Measurements from ENCODE around the gene EPHB2.

The EPHB2 gene

GRCh38 chr1:22884806-22885530 is 174.3 kb downstream of the EPHB2 start:
- no peak for DNase-seq (ENCODE audit: low read depth)

DNA sequence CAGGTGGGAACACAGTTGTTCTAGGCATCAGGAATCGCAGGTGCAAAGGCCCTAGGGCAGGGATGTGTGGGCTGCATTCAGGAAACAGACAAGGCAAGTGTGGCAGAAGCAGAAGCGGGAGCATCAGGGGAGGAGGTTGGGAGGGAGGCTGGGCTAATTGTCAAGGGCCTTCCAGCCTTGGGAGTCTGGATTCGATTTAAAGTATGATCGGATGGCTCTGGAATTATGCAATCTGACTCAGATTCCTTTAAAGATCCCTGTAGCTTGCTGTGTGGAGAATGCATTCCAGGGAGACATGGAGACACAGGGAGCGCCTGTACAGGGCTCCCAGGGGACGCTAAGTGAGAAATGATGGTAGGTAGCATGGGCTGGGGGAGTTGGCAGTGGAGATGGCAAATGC is 175.6 kb downstream of the EPHB2 start:
- DNase-seq (ENCODE audit: low read depth): no peak

DNA sequence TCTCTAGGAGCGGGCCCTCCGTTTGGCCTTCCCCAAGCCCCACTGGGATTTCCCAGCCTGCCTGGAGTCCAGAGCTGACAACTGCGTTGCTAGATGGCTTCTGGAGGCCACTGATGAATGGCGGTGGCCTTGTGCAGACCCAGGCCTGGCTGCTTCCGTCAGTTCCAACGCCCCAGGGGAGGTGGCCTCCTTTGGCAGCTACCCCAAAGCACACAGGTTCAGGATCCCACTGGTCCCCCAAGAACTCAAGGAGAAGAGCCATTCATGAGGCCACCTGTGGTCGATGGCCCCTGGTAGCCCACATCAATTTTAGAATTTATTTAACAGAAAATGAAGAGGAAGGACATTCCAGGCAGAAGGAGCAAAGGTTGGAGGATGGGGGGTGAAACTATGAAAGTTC is 176.9 kb downstream of the EPHB2 start:
- no peak for DNase-seq (ENCODE audit: low read depth)

DNA sequence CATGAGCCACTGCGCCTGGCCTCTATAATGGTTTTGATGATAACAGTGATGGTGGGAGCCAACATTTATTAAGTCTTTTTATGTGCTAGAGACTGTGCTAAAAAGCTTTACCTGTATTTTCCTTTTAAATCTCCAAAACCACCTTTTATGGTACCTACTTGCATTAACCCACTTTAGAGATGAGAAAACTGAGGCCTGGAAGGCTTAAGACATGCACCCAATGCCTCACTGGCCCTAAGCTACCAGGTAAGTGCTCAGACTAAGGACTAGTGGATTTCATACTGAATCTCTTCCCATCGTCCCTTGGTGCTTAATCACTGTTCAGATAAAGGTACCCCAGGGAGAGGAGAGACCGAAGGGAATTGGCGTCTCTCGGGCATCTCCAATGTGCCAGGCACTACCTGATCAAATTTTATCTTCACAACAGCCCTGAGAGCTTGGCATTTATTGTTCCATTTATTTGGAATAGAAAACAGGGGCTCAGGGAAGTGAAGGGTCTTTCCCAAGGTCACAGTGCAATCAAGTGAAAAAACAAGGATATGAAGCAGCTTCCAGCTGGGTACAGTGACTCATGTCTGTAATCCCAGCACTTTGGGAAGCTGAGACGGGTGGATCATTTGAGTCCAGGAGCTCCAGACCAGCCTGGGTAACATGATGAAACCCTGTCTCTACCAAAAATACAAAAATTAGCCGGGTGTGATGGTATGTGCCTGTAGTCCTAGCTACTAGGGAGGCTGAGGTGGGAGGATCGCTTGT is 177.9 kb downstream of the EPHB2 start:
- no peak for DNase-seq (ENCODE audit: low read depth)

GRCh38 chr1:22889213-22889827 is 178.7 kb downstream of the EPHB2 start:
- DNase-seq (ENCODE audit: low read depth): no peak

GRCh38 chr1:22892789-22893188 is 182.2 kb downstream of the EPHB2 start:
- no peak for DNase-seq (ENCODE audit: low read depth)

DNA sequence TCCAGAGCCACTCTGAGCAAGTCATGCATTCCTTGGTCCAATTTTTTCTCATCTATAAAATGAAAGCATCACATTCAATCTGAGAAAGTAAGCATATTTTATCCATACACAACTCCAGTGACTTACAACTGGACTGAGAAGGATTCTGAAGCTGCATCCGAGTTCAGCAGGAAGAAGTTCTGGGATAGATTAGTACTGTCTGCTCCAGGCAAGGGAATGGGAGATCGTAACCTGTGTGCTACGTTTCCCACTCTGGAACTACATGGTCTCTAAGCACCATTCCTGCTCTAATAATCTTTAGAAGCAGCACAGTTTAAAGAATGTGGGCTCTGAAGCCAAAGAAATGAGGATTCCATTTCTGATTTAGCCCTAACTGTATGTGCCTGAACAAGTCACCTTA is 182.7 kb downstream of the EPHB2 start:
- no peak for DNase-seq (ENCODE audit: low read depth)

GRCh38 chr1:22895357-22895756 is 184.7 kb downstream of the EPHB2 start:
- DNase-seq (ENCODE audit: low read depth): no peak

DNA sequence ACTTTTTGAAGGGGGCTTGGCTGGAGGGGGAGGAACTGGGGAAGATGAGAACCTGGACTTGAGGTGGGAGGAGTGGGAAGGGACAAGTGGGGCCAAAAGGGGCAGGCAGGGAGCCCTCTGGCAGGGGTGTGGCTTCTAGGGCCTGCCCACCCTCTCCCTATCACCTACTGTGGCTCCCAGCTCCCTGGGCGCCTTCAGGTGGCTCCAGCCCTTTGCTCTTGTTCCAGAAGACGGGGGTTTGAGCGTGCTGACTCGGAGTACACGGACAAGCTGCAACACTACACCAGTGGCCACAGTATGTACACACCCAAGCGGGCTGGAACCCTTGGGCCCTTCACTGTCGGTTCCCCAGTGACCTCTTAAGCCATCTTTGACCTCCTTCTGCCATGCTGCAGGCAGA is 185.5 kb downstream of the EPHB2 start:
- DNase-seq (ENCODE audit: low read depth): no peak

GRCh38 chr1:22900451-22900850 is 189.8 kb downstream of the EPHB2 start:
- no peak for DNase-seq (ENCODE audit: low read depth)

- no peak for DNase-seq (ENCODE audit: low read depth)
Observed at GRCh38 chr1:22903113-22903512, 192.5 kb downstream of the EPHB2 start.

GRCh38 chr1:22906968-22907367 is 196.3 kb downstream of the EPHB2 start:
- DNase-seq (ENCODE audit: low read depth): no peak

GRCh38 chr1:22907528-22907927 is 196.9 kb downstream of the EPHB2 start:
- no peak for DNase-seq (ENCODE audit: low read depth)

- no peak for DNase-seq (ENCODE audit: low read depth)
Observed at GRCh38 chr1:22908880-22909426, 198.3 kb downstream of the EPHB2 start.

GRCh38 chr1:22910286-22910685 is 199.6 kb downstream of the EPHB2 start:
- DNase-seq (ENCODE audit: low read depth): no peak

- DNase-seq (ENCODE audit: low read depth): no peak
Observed at GRCh38 chr1:22910986-22911651, 200.5 kb downstream of the EPHB2 start.

GRCh38 chr1:22912311-22912710 is 201.7 kb downstream of the EPHB2 start:
- DNase-seq (ENCODE audit: low read depth): no peak

DNA sequence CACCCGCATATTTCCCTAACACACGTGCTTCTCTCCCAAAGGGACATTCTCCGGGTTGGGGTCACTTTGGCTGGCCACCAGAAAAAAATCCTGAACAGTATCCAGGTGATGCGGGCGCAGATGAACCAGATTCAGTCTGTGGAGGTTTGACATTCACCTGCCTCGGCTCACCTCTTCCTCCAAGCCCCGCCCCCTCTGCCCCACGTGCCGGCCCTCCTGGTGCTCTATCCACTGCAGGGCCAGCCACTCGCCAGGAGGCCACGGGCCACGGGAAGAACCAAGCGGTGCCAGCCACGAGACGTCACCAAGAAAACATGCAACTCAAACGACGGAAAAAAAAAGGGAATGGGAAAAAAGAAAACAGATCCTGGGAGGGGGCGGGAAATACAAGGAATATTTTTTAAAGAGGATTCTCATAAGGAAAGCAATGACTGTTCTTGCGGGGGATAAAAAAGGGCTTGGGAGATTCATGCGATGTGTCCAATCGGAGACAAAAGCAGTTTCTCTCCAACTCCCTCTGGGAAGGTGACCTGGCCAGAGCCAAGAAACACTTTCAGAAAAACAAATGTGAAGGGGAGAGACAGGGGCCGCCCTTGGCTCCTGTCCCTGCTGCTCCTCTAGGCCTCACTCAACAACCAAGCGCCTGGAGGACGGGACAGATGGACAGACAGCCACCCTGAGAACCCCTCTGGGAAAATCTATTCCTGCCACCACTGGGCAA is 202.9 kb downstream of the EPHB2 start:
- no peak for DNase-seq (ENCODE audit: low read depth)

DNA sequence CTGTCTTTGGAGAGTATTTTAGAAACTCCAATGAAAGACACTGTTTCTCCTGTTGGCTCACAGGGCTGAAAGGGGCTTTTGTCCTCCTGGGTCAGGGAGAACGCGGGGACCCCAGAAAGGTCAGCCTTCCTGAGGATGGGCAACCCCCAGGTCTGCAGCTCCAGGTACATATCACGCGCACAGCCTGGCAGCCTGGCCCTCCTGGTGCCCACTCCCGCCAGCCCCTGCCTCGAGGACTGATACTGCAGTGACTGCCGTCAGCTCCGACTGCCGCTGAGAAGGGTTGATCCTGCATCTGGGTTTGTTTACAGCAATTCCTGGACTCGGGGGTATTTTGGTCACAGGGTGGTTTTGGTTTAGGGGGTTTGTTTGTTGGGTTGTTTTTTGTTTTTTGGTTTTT is 203.5 kb downstream of the EPHB2 start:
- DNase-seq (ENCODE audit: low read depth): no peak

DNA sequence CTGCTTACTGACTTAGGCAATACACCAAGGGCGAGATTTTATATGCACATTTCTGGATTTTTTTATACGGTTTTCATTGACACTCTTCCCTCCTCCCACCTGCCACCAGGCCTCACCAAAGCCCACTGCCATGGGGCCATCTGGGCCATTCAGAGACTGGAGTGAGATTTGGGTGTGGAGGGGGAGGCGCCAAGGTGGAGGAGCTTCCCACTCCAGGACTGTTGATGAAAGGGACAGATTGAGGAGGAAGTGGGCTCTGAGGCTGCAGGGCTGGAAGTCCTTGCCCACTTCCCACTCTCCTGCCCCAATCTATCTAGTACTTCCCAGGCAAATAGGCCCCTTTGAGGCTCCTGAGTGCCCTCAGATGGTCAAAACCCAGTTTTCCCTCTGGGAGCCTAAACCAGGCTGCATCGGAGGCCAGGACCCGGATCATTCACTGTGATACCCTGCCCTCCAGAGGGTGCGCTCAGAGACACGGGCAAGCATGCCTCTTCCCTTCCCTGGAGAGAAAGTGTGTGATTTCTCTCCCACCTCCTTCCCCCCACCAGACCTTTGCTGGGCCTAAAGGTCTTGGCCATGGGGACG is 204.1 kb downstream of the EPHB2 start:
- DNase-seq (ENCODE audit: low read depth): no peak

DNA sequence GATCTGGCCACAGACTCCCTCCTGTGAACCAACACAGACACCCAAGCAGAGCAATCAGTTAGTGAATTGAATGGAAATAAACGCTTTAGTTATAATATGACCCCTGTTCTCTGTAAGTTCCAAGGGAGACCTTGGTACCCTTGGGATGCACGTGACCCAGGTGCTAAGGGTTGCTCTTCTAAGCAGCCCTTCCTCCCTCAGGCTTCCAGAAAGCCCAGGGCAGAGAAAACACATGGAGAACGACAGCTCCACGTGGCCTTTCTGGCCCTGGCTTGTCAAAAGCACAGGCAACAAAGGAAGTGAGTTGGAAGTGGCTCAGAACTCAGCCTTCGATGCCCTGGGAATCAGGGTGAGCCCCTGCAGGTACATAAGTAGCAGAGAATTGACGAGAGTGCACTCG is 204.6 kb downstream of the EPHB2 start:
- DNase-seq (ENCODE audit: low read depth): no peak
